Measurements from ENCODE around the gene ASCC1.

The ASCC1 gene

GRCh38 chr10:72069751-72070526 is 146.1 kb downstream of the ASCC1 start:
- Histone ChIP-seq H3K4me3 (replicated peaks; ENCODE audit: low read depth, low read length) (no peak overlapping the region), H3K36me3 (ENCODE audit: control insufficient read depth, insufficient read depth, low read length) (no peaks in the 10 kb centered on the region), H3K27me3 (replicated peaks; ENCODE audit: control insufficient read depth, insufficient read depth, low read length) (no peaks in the 10 kb centered on the region)
- TF ChIP-seq CTCF (IDR thresholded peaks at IDR 0.05; ENCODE audit: insufficient read depth, low read length, poor library complexity, severe bottlenecking), result peak; percentile 26
- DNase-seq (ENCODE audit: extremely low read depth, insufficient read length), result no peak

GRCh38 chr10:72068901-72069446 is 147.1 kb downstream of the ASCC1 start:
- no peak overlapping the region for H3K4me3 ChIP-seq (replicated peaks; ENCODE audit: low read depth, low read length)
- H3K27me3 ChIP-seq (replicated peaks; ENCODE audit: control insufficient read depth, insufficient read depth, low read length), result no peaks in the 10 kb centered on the region
- TF ChIP-seq CTCF (IDR thresholded peaks at IDR 0.05; ENCODE audit: insufficient read depth, low read length, poor library complexity, severe bottlenecking), result no peak
- H3K36me3 ChIP-seq (ENCODE audit: control insufficient read depth, insufficient read depth, low read length), result no peaks in the 10 kb centered on the region
- no peak for DNase-seq (ENCODE audit: extremely low read depth, insufficient read length)

- Histone ChIP-seq H3K36me3 (ENCODE audit: control insufficient read depth, insufficient read depth, low read length) (no peaks in the 10 kb centered on the region), H3K4me3 (replicated peaks; ENCODE audit: low read depth, low read length) (no peak overlapping the region)
- no peak for TF ChIP-seq CTCF (IDR thresholded peaks at IDR 0.05; ENCODE audit: insufficient read depth, low read length, poor library complexity, severe bottlenecking)
These were observed 147.8 kb downstream of the ASCC1 start for GRCh38 chr10:72068126-72068765.

GRCh38 chr10:72067463-72068125 is 148.5 kb downstream of the ASCC1 start:
- Histone ChIP-seq H3K27me3 (replicated peaks; ENCODE audit: control insufficient read depth, insufficient read depth, low read length) (no peaks in the 10 kb centered on the region), H3K36me3 (ENCODE audit: control insufficient read depth, insufficient read depth, low read length) (no peaks in the 10 kb centered on the region), H3K4me3 (replicated peaks; ENCODE audit: low read depth, low read length) (no peak overlapping the region)
- no peak for TF ChIP-seq CTCF (IDR thresholded peaks at IDR 0.05; ENCODE audit: insufficient read depth, low read length, poor library complexity, severe bottlenecking)
- no peak for DNase-seq (ENCODE audit: extremely low read depth, insufficient read length)

More at GRCh38 chr10:72068126-72068765, 147.8 kb downstream of the ASCC1 start:
- DNase-seq (ENCODE audit: extremely low read depth, insufficient read length), result no peak
- no peaks in the 10 kb centered on the region for H3K27me3 ChIP-seq (replicated peaks; ENCODE audit: control insufficient read depth, insufficient read depth, low read length)

- H3K4me3 ChIP-seq (replicated peaks; ENCODE audit: low read depth, low read length), result no peak overlapping the region
- no peak for DNase-seq (ENCODE audit: extremely low read depth, insufficient read length)
- H3K27me3 ChIP-seq (replicated peaks; ENCODE audit: control insufficient read depth, insufficient read depth, low read length), result no peaks in the 10 kb centered on the region
- no peaks in the 10 kb centered on the region for H3K36me3 ChIP-seq (ENCODE audit: control insufficient read depth, insufficient read depth, low read length)
- no peak for TF ChIP-seq CTCF (IDR thresholded peaks at IDR 0.05; ENCODE audit: insufficient read depth, low read length, poor library complexity, severe bottlenecking)
These were observed 149.5 kb downstream of the ASCC1 start for GRCh38 chr10:72066318-72067284.
